Thyroid gland (tissue), 4 donors: Measurements from ENCODE around the gene SCG2.

ENCODE experiments used
- POLR2A ChIP-seq, 2 donors: fragments of 450-650 bp; IDR thresholded peaks; one replicate each; pipeline ENCODE4 v1.6.1; 2017; ENCODE audit warnings: antibody characterized with exemption in 2 of 2, mild to moderate bottlenecking in 2 of 2, moderate library complexity in 1 of 2
- TF ChIP-seq, protein P1 (sequence below), 6 experiments: fragments of 200-600 bp in 3 of 6; fragments of 450-650 bp in 3 of 6; sonication (generic) in 3 of 6; IDR thresholded peaks; one replicate each; pipeline ENCODE4 v1.5.1; 2016 to 2019; ENCODE audit warnings: antibody characterized with exemption in 6 of 6, mild to moderate bottlenecking in 2 of 6, inconsistent platforms in 1 of 6, moderate library complexity in 1 of 6

DNA sequence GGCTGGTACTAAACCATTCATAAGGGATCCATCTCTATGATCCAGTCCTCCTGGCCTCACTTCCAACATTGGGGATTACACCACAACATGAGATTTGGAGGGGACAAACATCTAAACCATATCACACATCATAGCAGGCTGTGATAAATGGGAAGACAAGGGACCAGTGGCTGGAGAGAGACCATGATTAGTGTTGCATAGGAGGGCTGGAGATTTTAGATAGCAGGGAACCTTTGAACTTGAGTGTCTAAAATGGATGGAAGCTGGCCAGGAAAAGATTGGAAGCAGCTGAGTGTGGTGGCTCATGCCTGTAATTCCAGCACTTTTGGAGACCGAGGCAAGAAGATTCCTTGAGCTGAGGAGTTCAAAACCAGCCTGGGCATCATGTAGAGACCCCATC is 12.4 kb upstream of the SCG2 start:
- TF ChIP-seq, protein P1, sequence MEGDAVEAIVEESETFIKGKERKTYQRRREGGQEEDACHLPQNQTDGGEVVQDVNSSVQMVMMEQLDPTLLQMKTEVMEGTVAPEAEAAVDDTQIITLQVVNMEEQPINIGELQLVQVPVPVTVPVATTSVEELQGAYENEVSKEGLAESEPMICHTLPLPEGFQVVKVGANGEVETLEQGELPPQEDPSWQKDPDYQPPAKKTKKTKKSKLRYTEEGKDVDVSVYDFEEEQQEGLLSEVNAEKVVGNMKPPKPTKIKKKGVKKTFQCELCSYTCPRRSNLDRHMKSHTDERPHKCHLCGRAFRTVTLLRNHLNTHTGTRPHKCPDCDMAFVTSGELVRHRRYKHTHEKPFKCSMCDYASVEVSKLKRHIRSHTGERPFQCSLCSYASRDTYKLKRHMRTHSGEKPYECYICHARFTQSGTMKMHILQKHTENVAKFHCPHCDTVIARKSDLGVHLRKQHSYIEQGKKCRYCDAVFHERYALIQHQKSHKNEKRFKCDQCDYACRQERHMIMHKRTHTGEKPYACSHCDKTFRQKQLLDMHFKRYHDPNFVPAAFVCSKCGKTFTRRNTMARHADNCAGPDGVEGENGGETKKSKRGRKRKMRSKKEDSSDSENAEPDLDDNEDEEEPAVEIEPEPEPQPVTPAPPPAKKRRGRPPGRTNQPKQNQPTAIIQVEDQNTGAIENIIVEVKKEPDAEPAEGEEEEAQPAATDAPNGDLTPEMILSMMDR (IDR thresholded peaks at IDR 0.05) = no peak
- no peak for TF ChIP-seq POLR2A (IDR thresholded peaks at IDR 0.05)
